ENCODE measurements around the gene PSMB11. TPM values are rescaled to one million over a fixed set of nuclear protein-coding genes. Genes with fewer than 3 reads are reported as not detected.
A peak's percentile ranks its signal among the peaks of the same experiment; 100 is the strongest.

Gene PSMB11
- total RNA-seq, 1 donor from 2014 or later, result not detected

GRCh38 chr14:23006188-23006534 lies 35.9 kb upstream of the PSMB11 start:
- FAIRE-seq, result no peak
- no peaks in the 10 kb centered on the region for H3K27me3 ChIP-seq (ENCODE audit: control insufficient read depth, insufficient read depth, low read length)
- no peak for DNase-seq (ENCODE audit: low read depth)
- peak overlapping the region; percentile 64 for H3K4me3 ChIP-seq (ENCODE audit: low read depth, low read length)
- TF ChIP-seq CTCF (IDR thresholded peaks at IDR 0.05; ENCODE audit: insufficient read depth, low read length, severe bottlenecking), result no peak
- no peaks in the 10 kb centered on the region for H3K36me3 ChIP-seq (ENCODE audit: control insufficient read depth, insufficient read depth, low read length)

DNA sequence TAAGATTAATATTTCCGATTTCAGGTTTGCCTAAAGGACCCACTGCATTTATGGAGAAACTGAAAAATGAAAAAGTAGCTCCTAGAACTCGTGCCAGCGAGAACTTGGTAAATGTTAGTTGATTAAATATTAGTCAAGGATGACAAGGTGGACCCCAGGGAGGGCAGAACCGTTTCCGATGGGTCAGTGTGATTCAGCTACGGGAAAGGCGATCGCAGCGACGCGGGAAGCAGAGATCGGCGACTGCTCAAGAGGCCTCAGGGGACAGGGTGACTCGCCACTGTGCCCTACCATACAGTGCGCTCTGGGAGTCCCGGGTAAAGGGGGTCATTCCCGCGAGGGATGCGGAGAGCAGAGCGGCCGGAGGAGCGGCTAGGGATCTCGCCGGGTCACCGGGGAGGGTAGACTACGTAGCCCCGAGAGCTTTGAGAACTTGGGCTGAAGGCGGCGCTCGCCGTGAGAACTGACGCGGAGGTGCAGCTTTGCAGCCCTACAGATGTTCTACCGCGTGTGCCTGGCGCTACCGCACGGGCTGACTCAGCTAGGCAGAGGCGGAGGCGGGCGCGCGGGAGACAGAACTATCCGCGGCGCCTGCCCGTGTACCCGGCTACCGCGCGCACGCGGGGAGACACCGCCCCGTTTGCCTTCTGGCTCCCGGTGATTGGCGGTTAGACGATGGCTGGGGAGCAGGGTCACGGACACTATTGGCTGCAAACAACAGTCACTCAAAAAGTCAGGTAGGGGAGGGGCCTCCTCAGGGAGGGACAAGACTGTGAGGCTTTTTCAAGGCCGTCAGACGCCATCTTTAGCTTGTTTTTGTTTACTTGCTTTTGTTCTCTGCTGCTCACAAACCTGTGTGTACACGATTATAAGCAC lies 35.2 kb upstream of the PSMB11 start:
- no peaks in the 10 kb centered on the region for H3K27me3 ChIP-seq (ENCODE audit: control insufficient read depth, insufficient read depth, low read length)
- H3K36me3 ChIP-seq (ENCODE audit: control insufficient read depth, insufficient read depth, low read length), result no peaks in the 10 kb centered on the region
- peak; percentile 32 for TF ChIP-seq CTCF (IDR thresholded peaks at IDR 0.05; ENCODE audit: insufficient read depth, low read length, severe bottlenecking)
- DNase-seq (ENCODE audit: low read depth) (peak; percentile 94), FAIRE-seq (no peak)
- peak overlapping the region; percentile 64 for H3K4me3 ChIP-seq (ENCODE audit: low read depth, low read length)

DNA sequence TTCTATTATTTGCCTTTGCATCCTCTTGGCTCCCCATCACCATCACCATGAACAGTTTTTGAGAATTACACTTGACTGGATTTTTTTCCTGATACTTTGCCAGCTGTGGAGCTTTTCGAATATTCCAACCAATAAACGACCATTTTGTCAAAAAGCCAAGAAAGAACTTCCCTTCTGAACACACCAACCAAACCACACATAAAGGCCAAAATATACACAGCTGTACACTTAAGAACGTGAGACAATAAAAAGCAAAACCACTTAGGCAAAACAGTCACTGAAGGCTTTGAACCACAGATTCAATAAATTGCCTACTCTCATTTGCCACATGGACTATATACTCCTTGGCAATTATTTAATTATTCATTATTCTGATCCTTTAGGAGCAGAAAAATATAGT lies 33.2 kb upstream of the PSMB11 start:
- H3K4me3 ChIP-seq (ENCODE audit: low read depth, low read length), result no peak overlapping the region
- TF ChIP-seq CTCF (IDR thresholded peaks at IDR 0.05; ENCODE audit: insufficient read depth, low read length, severe bottlenecking), result no peak
- FAIRE-seq, result no peak

DNA sequence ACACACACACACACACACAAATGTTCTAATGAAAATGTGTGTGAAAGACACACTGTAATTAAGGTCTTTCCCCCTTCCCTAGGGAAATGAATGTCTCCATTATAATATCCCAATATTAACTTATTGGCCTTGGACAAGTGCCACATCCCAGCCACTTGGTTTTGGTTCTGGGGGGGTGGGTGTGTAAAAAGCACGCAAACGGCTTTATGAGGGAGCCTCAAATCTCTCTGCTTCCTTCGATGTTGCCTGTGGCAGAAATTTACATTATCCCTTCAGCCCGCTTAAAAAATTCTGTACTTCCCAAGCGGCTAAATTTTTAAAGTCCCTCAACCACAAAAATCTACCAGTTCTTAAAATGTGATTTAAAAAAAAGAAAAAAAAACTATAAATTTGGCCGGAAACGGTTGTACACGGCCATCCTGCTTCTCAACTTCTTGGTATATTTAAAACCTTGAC lies 32.5 kb upstream of the PSMB11 start:
- H3K36me3 ChIP-seq (ENCODE audit: control insufficient read depth, insufficient read depth, low read length), result no peaks in the 10 kb centered on the region
- H3K4me3 ChIP-seq (ENCODE audit: low read depth, low read length), result peak overlapping the region; percentile 49
- no peaks in the 10 kb centered on the region for H3K27me3 ChIP-seq (ENCODE audit: control insufficient read depth, insufficient read depth, low read length)
- DNase-seq (ENCODE audit: low read depth), result no peak
- TF ChIP-seq CTCF (IDR thresholded peaks at IDR 0.05; ENCODE audit: insufficient read depth, low read length, severe bottlenecking), result no peak
- no peak for FAIRE-seq

More for the DNA sequence above, 33.2 kb upstream of the PSMB11 start:
- Histone ChIP-seq H3K27me3 (ENCODE audit: control insufficient read depth, insufficient read depth, low read length) (no peaks in the 10 kb centered on the region), H3K36me3 (ENCODE audit: control insufficient read depth, insufficient read depth, low read length) (no peaks in the 10 kb centered on the region)
- no peak for DNase-seq (ENCODE audit: low read depth)

- DNase-seq (ENCODE audit: low read depth), result peak; percentile 36
- FAIRE-seq, result no peak
- H3K36me3 ChIP-seq (ENCODE audit: control insufficient read depth, insufficient read depth, low read length), result no peaks in the 10 kb centered on the region
- peak within 1 kb of the TSS; percentile 49 for H3K4me3 ChIP-seq (ENCODE audit: low read depth, low read length)
- no peaks in the 10 kb centered on the region for H3K27me3 ChIP-seq (ENCODE audit: control insufficient read depth, insufficient read depth, low read length)
- no peak for TF ChIP-seq CTCF (IDR thresholded peaks at IDR 0.05; ENCODE audit: insufficient read depth, low read length, severe bottlenecking)
Measured at GRCh38 chr14:23009939-23010726, 31.9 kb upstream of the PSMB11 start, which contains the start of gene C14orf93. Gene C14orf93 (minus strand): TSS chr14:23010143. CDS start chr14:22999023, 11,120 bp downstream.

Measured in bronchial epithelial cell (primary cell).